Umbilical cord (tissue), 2 donors: ENCODE results near the gene SCN9A. TPM values are rescaled to one million over a fixed set of nuclear protein-coding genes. Genes with fewer than 3 reads are reported as not detected.
"Not testable (repeated sequence)": the region's sequence is repeated elsewhere in the genome, so short reads cannot be mapped to it uniquely, and the experiment has no call there.

Experiments used
- DNase-seq: peaks from one replicate; pipeline ENCODE4 v3.0.0-alpha.2; 2015; ENCODE audit warnings: low spot score
- total RNA-seq: library from RNA; depleted of rRNA; stranded (reverse); fragments of >200 nt; gene quantifications from one replicate; pipeline ENCODE4 v1.2.3, GENCODE V29; 2014; ENCODE audit warnings: low replicate concordance; ENCODE audit not compliant: insufficient read depth

The SCN9A gene
- total RNA-seq, 1 donor from 2014 or later, result 8.2 TPM

GRCh38 chr2:166375195-166375735, 479 bp downstream of the SCN9A start:
- peak; percentile 5 for DNase-seq

- DNase-seq, result peak; percentile 50
Measured at GRCh38 chr2:166373951-166374350, 1.8 kb downstream of the SCN9A start.

- no peak for DNase-seq
Measured at GRCh38 chr2:166373539-166373938, 2.2 kb downstream of the SCN9A start.

GRCh38 chr2:166373105-166373504, 2.6 kb downstream of the SCN9A start:
- no peak for DNase-seq

GRCh38 chr2:166372046-166372445, 3.7 kb downstream of the SCN9A start:
- no peak for DNase-seq

- DNase-seq, result no peak
Measured at GRCh38 chr2:166365803-166366420, 9.8 kb downstream of the SCN9A start.

- no peak for DNase-seq
Measured at GRCh38 chr2:166365239-166365638, 10.5 kb downstream of the SCN9A start.

- DNase-seq, result no peak
Measured at GRCh38 chr2:166364476-166365161, 11.1 kb downstream of the SCN9A start.

GRCh38 chr2:166361351-166362153, 14.2 kb downstream of the SCN9A start:
- peak; percentile 27 for DNase-seq

- DNase-seq, result no peak
Measured at GRCh38 chr2:166360906-166361305, 14.8 kb downstream of the SCN9A start.

GRCh38 chr2:166360426-166360825, 15.3 kb downstream of the SCN9A start:
- DNase-seq, result no peak

- not testable (repeated sequence) for DNase-seq
Measured at GRCh38 chr2:166357950-166358321, 17.8 kb downstream of the SCN9A start.

GRCh38 chr2:166357068-166357949, 18.4 kb downstream of the SCN9A start:
- DNase-seq, result no peak

GRCh38 chr2:166351319-166351718, 24.4 kb downstream of the SCN9A start:
- DNase-seq, result peak; percentile 80

GRCh38 chr2:166350525-166350924, 25.2 kb downstream of the SCN9A start:
- DNase-seq, result no peak

- peak; percentile 64 for DNase-seq
Measured at GRCh38 chr2:166344286-166345113, 31.2 kb downstream of the SCN9A start.

GRCh38 chr2:166343467-166343866, 32.3 kb downstream of the SCN9A start:
- DNase-seq, result no peak

- DNase-seq, result no peak
Measured at GRCh38 chr2:166341426-166341825, 34.3 kb downstream of the SCN9A start.

GRCh38 chr2:166338831-166339339, 36.9 kb downstream of the SCN9A start:
- no peak for DNase-seq

- DNase-seq, result no peak
Measured at GRCh38 chr2:166337932-166338331, 37.8 kb downstream of the SCN9A start.
